CD4-positive, alpha-beta T cell (primary cell): Measurements from ENCODE around the gene NADK. TPM values are rescaled to one million over a fixed set of nuclear protein-coding genes. Genes with fewer than 3 reads are reported as not detected.
A peak's percentile ranks its signal among the peaks of the same experiment; 100 is the strongest.

Experiments used
- ATAC-seq: fragments of 200-7000 bp; cut with Tn5 transposase; one replicate; pipeline ENCODE4 v1.10.0; 2022; ENCODE audit warnings: mild to moderate bottlenecking; ENCODE audit not compliant: poor library complexity
- CTCF ChIA-PET: fragments of 350-600 bp; sonication (Branson Sonifier 250); formaldehyde crosslinking; loops from one replicate; lab custom pipeline; 2021; ENCODE audit warnings: antibody characterized with exemption, inconsistent platforms; lab: Charles Lee
- POLR2A ChIA-PET: fragments of 350-600 bp; sonication (Branson Sonifier 250); formaldehyde crosslinking; loops from one replicate; lab custom pipeline; 2021; ENCODE audit warnings: antibody characterized with exemption, inconsistent platforms; lab: Charles Lee
- DNase-seq, 14 experiments: peaks; one replicate each; pipeline ENCODE4 v3.0.0-alpha.2; 2013 to 2020; ENCODE audit warnings: mixed read lengths in 2 of 14
- H3K27ac ChIP-seq, 2 donors: one replicate each; pipeline versions ENCODE4 v1.5.1 to v1.7.0; 2013; ENCODE audit warnings: low read length in 2 of 2, low read depth in 1 of 2, mild to moderate bottlenecking in 1 of 2
- H3K27me3 ChIP-seq, 2 experiments: 1 replicate in 1 of 2; 2 replicates in 1 of 2; pipeline versions ENCODE4 v1.6.1 to v1.7.0; 2013; ENCODE audit warnings: low read length in 2 of 2, control low read depth in 1 of 2, mild to moderate bottlenecking in 1 of 2, moderate library complexity in 1 of 2; ENCODE audit not compliant: insufficient read depth in 2 of 2, control insufficient read depth in 1 of 2
- H3K36me3 ChIP-seq: one replicate; pipeline ENCODE4 v1.6.1; 2013; ENCODE audit warnings: low read length, control low read depth; ENCODE audit not compliant: insufficient read depth
- H3K4me1 ChIP-seq: one replicate; pipeline ENCODE4 v1.6.1; 2013; ENCODE audit warnings: low read length, control low read depth; ENCODE audit not compliant: insufficient read depth
- H3K4me3 ChIP-seq: one replicate; pipeline ENCODE4 v1.5.1; 2013; ENCODE audit warnings: mild to moderate bottlenecking, low read length, moderate library complexity
- H3K9me3 ChIP-seq, 2 experiments: 1 replicate in 1 of 2; 2 replicates in 1 of 2; pipeline versions ENCODE4 v1.6.1 to v1.7.0; 2013; ENCODE audit warnings: low read length in 2 of 2, mild to moderate bottlenecking in 2 of 2, control low read depth in 1 of 2, moderate library complexity in 1 of 2; ENCODE audit not compliant: control insufficient read depth in 1 of 2, insufficient read depth in 1 of 2
- H3K27ac Mint-ChIP-seq: one replicate; pipeline ENCODE4 v1.8.0; 2020; ENCODE audit warnings: mixed read lengths
- H3K27me3 Mint-ChIP-seq: one replicate; pipeline ENCODE4 v1.8.0; 2021; ENCODE audit warnings: mixed read lengths
- H3K36me3 Mint-ChIP-seq: one replicate; pipeline ENCODE4 v1.8.0; 2021; ENCODE audit warnings: low read depth, mixed read lengths
- H3K4me1 Mint-ChIP-seq: one replicate; pipeline ENCODE4 v1.8.0; 2021; ENCODE audit warnings: low read depth, mixed read lengths
- H3K4me3 Mint-ChIP-seq: one replicate; pipeline ENCODE4 v1.8.0; 2020; ENCODE audit warnings: mild to moderate bottlenecking, mixed read lengths
- H3K9me3 Mint-ChIP-seq: one replicate; pipeline ENCODE4 v1.8.0; 2020; ENCODE audit warnings: mixed read lengths
- CTCF ChIP-seq: fragments of 200-600 bp; IDR thresholded peaks from one replicate; pipeline ENCODE4 v1.8.0; 2022; ENCODE audit warnings: antibody characterized with exemption, mild to moderate bottlenecking
- intact Hi-C, 2 experiments: fragments of 100-400 bp; cut with DNase I in 1 of 2; cut with micrococcal nuclease in 1 of 2; formaldehyde crosslinking; loops; one replicate each; pipeline versions ENCODE4 v1.15.1 to v1.9.0; 2023 to 2025; cut with DNase I, micrococcal nuclease
- total RNA-seq, 174 experiments: library from RNA in 2 of 174; stranded (reverse) in 2 of 174; gene quantifications; one replicate each; pipeline ENCODE4 v1.2.3 and lab custom pipeline; 2021 to 2026

NADK gene
- total RNA-seq, 2 experiments from 2014 or later, result 19.9 to 25.1 TPM

DNA sequence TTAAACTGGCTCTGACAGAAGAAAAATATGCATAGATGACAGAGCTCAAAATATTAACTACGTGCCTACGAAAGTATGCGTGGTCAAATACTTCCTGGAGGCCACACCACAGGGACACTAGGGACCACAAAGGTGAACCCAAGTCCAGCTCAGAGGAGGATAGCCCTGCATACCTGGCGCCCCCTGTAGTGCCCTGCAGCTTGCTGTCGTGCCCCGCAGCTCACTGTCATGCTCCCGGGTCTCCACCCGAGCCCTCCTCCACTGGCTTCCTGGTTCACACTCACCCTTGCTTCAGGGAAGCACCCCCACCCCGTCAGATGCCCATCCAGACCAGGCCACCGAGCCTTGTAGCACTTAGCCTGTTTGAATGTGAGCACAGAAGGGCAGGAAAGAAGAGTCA lies 16.7 kb upstream of the NADK start:
- POLR2A ChIA-PET, result no interaction called here
- Histone ChIP-seq H3K4me3 (no peak overlapping the region), H3K27ac (no peak overlapping the region), H3K36me3 (peaks cover 87% of the 10 kb centered on the region), H3K27me3 (no peaks in the 10 kb centered on the region), H3K9me3 (no peaks in the 10 kb centered on the region), H3K4me1 (peaks cover 7% of the 10 kb centered on the region)
- no peaks in the 10 kb centered on the region for H3K9me3 Mint-ChIP-seq
- TF ChIP-seq CTCF, result no peak
- no peaks in the 10 kb centered on the region for H3K27me3 Mint-ChIP-seq
- no peak overlapping the region for H3K4me3 Mint-ChIP-seq
- CTCF ChIA-PET, result no interaction called here
- H3K27ac Mint-ChIP-seq, result no peak overlapping the region
- DNase-seq (no peak), ATAC-seq (no peak)
- H3K4me1 Mint-ChIP-seq, result peaks cover 4% of the 10 kb centered on the region
- H3K36me3 Mint-ChIP-seq, result peaks cover 88% of the 10 kb centered on the region
- intact Hi-C loops, result no loop called here

GRCh38 chr1:1793481-1794244 lies 15.4 kb upstream of the NADK start:
- Histone ChIP-seq H3K36me3 (peaks cover 89% of the 10 kb centered on the region), H3K27ac (no peak overlapping the region), H3K9me3 (no peaks in the 10 kb centered on the region), H3K4me1 (peaks cover 7% of the 10 kb centered on the region), H3K27me3 (no peaks in the 10 kb centered on the region), H3K4me3 (no peak overlapping the region)
- TF ChIP-seq CTCF, result no peak
- DNase-seq (no peak), ATAC-seq (no peak)
- intact Hi-C loops, result no loop called here
- H3K4me1 Mint-ChIP-seq, result peaks cover 4% of the 10 kb centered on the region
- peaks cover 88% of the 10 kb centered on the region for H3K36me3 Mint-ChIP-seq
- ChIA-PET CTCF (no interaction called here), POLR2A (no interaction called here)
- H3K27ac Mint-ChIP-seq, result peak overlapping the region; percentile 13
- no peaks in the 10 kb centered on the region for H3K9me3 Mint-ChIP-seq
- H3K27me3 Mint-ChIP-seq, result no peaks in the 10 kb centered on the region
- H3K4me3 Mint-ChIP-seq, result no peak overlapping the region

DNA sequence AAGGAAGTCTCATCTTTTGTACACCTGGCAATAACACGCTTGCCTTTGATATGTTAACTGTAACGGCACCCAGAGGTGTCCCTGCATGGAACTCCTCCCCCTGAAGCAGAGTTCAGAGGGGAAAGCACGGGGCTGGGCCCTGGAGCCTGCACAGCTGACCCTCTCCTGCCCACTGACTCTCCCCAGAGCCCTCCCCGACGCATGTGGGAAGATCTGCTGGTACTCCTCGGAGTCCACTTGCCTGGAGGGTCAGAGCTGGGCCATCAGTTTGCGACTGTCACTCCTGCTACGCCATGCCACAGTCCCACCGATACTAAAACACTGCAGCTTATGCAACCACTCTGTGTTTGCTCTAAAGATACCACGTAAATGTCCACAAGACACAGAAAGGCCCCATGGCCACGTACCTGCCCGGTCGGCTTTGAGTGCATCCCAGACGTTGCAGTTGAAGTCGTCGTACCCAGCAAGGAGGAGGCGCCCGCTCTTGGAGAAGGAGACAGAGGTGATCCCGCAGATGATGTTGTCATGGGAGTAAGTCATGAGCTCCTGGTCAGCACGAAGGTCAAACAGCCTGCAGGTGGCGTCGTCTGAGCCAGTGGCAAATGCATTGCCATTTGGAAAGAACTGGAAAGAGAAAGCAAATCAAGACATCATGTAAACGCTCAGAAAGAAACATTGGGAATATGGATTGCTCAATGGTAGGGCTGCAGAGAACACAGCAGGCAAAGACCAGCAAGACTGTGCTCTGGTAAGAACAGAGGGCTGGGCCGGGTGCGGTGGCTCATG lies 10.6 kb upstream of the NADK start:
- ChIA-PET POLR2A (no interaction called here), CTCF (interaction anchor here (1.3 kb wide), 2 partner anchors 9 to 120 kb away, joined by 3 read pairs; no protein-coding TSS in a partner anchor)
- peak; percentile 14 for TF ChIP-seq CTCF
- DNase-seq (peak in 3 of 14 experiments; percentile 21 to 44 (median 31)), ATAC-seq (no peak)
- Mint-ChIP-seq H3K36me3 (peaks cover 89% of the 10 kb centered on the region), H3K27me3 (no peaks in the 10 kb centered on the region), H3K9me3 (no peaks in the 10 kb centered on the region), H3K4me1 (peaks cover 4% of the 10 kb centered on the region), H3K27ac (no peak overlapping the region), H3K4me3 (no peak overlapping the region)
- Histone ChIP-seq H3K4me1 (peaks cover under 1% of the 10 kb centered on the region), H3K36me3 (peaks cover 89% of the 10 kb centered on the region), H3K4me3 (no peak overlapping the region), H3K27me3 (no peaks in the 10 kb centered on the region), H3K9me3 (no peaks in the 10 kb centered on the region), H3K27ac (no peak overlapping the region)
- intact Hi-C loops, result no loop called here
